Measurements from ENCODE around the gene TMEM209. TPM values are rescaled to one million over a fixed set of nuclear protein-coding genes. Genes with fewer than 3 reads are reported as not detected.

TMEM209 gene
- total RNA-seq, 1 donor from 2014 or later: 15.1 TPM

DNA sequence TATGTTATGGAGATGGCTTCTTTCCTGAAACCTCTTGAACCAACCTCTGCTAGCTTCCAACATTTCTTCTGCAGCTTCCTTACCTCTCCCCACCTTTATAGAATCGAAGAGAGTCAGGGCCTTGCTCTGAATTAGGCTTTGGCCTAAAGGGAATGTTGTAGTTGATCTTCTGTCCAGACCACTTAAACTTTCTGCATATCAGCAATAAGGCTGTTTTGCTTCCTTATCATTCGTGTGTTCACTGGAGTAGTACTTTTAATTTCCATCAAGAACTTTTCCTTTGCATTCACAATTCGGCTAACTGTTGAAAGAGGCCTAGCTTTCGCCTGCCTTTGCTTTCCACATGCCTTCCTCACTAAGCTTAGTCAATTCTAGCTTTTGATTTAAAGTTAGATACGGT lies 86.9 kb downstream of the TMEM209 start:
- H3K9me3 ChIP-seq (ENCODE audit: insufficient read depth, low read depth, low read length): no peaks in the 10 kb centered on the region
- Mint-ChIP-seq H3K4me3 (ENCODE audit: unreplicated experiment) (no peak overlapping the region), H3K9me3 (ENCODE audit: unreplicated experiment) (no peaks in the 10 kb centered on the region), H3K27me3 (ENCODE audit: low read depth, unreplicated experiment) (no peaks in the 10 kb centered on the region), H3K27ac (ENCODE audit: unreplicated experiment) (no peak overlapping the region), H3K4me1 (ENCODE audit: low read depth, unreplicated experiment) (no peaks in the 10 kb centered on the region), H3K36me3 (ENCODE audit: low read depth, unreplicated experiment) (peaks cover 16% of the 10 kb centered on the region)
- FAIRE-seq (no peak), DNase-seq (ENCODE audit: low read depth) (no peak)
- no peak overlapping the region for H3K27ac ChIP-seq (ENCODE audit: low read depth, low read length)
- no peak overlapping the region for H3K4me2 ChIP-seq (ENCODE audit: low read length)
- H4K20me1 ChIP-seq (ENCODE audit: insufficient read depth, low read length): no peaks in the 10 kb centered on the region
- H3K79me2 ChIP-seq (ENCODE audit: insufficient read depth, low read length): no peaks in the 10 kb centered on the region
- no peaks in the 10 kb centered on the region for H3K4me1 ChIP-seq (ENCODE audit: insufficient read depth, low read length)
- H3K9ac ChIP-seq (ENCODE audit: low read length): no peak overlapping the region
- no peak for TF ChIP-seq EZH2 (IDR thresholded peaks at IDR 0.05; ENCODE audit: insufficient read depth, low read length)
- TF ChIP-seq, protein P1, sequence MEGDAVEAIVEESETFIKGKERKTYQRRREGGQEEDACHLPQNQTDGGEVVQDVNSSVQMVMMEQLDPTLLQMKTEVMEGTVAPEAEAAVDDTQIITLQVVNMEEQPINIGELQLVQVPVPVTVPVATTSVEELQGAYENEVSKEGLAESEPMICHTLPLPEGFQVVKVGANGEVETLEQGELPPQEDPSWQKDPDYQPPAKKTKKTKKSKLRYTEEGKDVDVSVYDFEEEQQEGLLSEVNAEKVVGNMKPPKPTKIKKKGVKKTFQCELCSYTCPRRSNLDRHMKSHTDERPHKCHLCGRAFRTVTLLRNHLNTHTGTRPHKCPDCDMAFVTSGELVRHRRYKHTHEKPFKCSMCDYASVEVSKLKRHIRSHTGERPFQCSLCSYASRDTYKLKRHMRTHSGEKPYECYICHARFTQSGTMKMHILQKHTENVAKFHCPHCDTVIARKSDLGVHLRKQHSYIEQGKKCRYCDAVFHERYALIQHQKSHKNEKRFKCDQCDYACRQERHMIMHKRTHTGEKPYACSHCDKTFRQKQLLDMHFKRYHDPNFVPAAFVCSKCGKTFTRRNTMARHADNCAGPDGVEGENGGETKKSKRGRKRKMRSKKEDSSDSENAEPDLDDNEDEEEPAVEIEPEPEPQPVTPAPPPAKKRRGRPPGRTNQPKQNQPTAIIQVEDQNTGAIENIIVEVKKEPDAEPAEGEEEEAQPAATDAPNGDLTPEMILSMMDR (IDR thresholded peaks at IDR 0.05; ENCODE audit: insufficient read depth, low read depth, low read length): no peak
- H3K27me3 ChIP-seq (ENCODE audit: insufficient read depth, low read length): no peaks in the 10 kb centered on the region
- no peak overlapping the region for H3K4me3 ChIP-seq (ENCODE audit: insufficient read depth, low read depth, low read length)
- peaks cover 21% of the 10 kb centered on the region for H3K36me3 ChIP-seq (ENCODE audit: insufficient read depth, low read length)
- H2AFZ ChIP-seq (ENCODE audit: low read depth, low read length): no peak overlapping the region

DNA sequence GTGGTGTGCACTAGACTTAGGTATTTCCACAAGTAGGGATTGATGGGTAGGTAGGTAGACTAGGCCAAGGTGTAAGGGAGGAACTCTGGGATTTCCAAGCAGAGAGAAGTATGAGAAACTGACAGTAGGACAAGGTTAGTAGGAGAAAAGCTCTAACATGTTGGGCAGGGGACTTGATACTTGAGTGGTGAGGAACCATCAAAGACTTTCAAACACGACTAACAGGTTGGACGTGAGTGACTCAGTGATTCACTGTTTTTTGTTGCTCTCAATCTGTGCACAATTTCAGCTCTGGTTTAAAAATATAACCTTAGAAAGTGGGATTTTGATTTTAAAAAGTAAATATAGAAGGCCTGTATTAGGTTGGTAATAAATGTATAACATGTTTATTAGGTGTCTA lies 90.4 kb downstream of the TMEM209 start:
- peaks cover 5% of the 10 kb centered on the region for H3K36me3 ChIP-seq (ENCODE audit: insufficient read depth, low read length)
- no peak overlapping the region for H3K27ac ChIP-seq (ENCODE audit: low read depth, low read length)
- no peak overlapping the region for H3K4me3 ChIP-seq (ENCODE audit: insufficient read depth, low read depth, low read length)
- H3K9me3 Mint-ChIP-seq (ENCODE audit: unreplicated experiment): no peaks in the 10 kb centered on the region
- H2AFZ ChIP-seq (ENCODE audit: low read depth, low read length): no peak overlapping the region
- FAIRE-seq (no peak), DNase-seq (ENCODE audit: low read depth) (no peak)
- H3K4me2 ChIP-seq (ENCODE audit: low read length): no peak overlapping the region
- no peaks in the 10 kb centered on the region for H3K4me1 ChIP-seq (ENCODE audit: insufficient read depth, low read length)
- no peaks in the 10 kb centered on the region for H3K4me1 Mint-ChIP-seq (ENCODE audit: low read depth, unreplicated experiment)
- peaks cover 8% of the 10 kb centered on the region for H3K36me3 Mint-ChIP-seq (ENCODE audit: low read depth, unreplicated experiment)
- no peaks in the 10 kb centered on the region for H3K27me3 ChIP-seq (ENCODE audit: insufficient read depth, low read length)
- H3K9me3 ChIP-seq (ENCODE audit: insufficient read depth, low read depth, low read length): no peaks in the 10 kb centered on the region
- H3K27me3 Mint-ChIP-seq (ENCODE audit: low read depth, unreplicated experiment): no peaks in the 10 kb centered on the region
- H3K79me2 ChIP-seq (ENCODE audit: insufficient read depth, low read length): no peaks in the 10 kb centered on the region
- H3K27ac Mint-ChIP-seq (ENCODE audit: unreplicated experiment): no peak overlapping the region
- no peak overlapping the region for H3K4me3 Mint-ChIP-seq (ENCODE audit: unreplicated experiment)
- no peak overlapping the region for H3K9ac ChIP-seq (ENCODE audit: low read length)
- TF ChIP-seq, protein P1 (IDR thresholded peaks at IDR 0.05; ENCODE audit: insufficient read depth, low read depth, low read length): no peak
- no peak for TF ChIP-seq EZH2 (IDR thresholded peaks at IDR 0.05; ENCODE audit: insufficient read depth, low read length)
- H4K20me1 ChIP-seq (ENCODE audit: insufficient read depth, low read length): peaks cover 3% of the 10 kb centered on the region

Other genes starting within 250 kb of the TMEM209 start
- 22.3 and 25.4 TPM in 2 replicates for gene ZC3HC1, start 154.0 kb downstream of the TMEM209 start, total RNA-seq
- gene KLHDC10, start 134.9 kb downstream of the TMEM209 start, total RNA-seq: 33.2 and 40.3 TPM in 2 replicates
- not detected in 2 replicates for gene SSMEM1, start 2.5 kb upstream of the TMEM209 start, total RNA-seq
- gene CPA2, start 61.5 kb upstream of the TMEM209 start, total RNA-seq: not detected in 2 replicates
- gene CPA4, start 87.8 kb upstream of the TMEM209 start, total RNA-seq: 98.6 and 111 TPM in 2 replicates
- gene CPA5, start 139.4 kb upstream of the TMEM209 start, total RNA-seq: not detected in 2 replicates
- not detected in 2 replicates for gene CPA1, start 175.1 kb upstream of the TMEM209 start, total RNA-seq
- 16.4 and 17.3 TPM in 2 replicates for gene CEP41, start 235.6 kb upstream of the TMEM209 start, total RNA-seq

Data from astrocyte (in vitro differentiated cells and primary cell).